Measurements from ENCODE around the gene ANKDD1A. TPM values are rescaled to one million over a fixed set of nuclear protein-coding genes. Genes with fewer than 3 reads are reported as not detected.

The ANKDD1A gene
- total RNA-seq, 2 experiments from 2014 or later = 0.87 to 1.1 TPM

- POLR2A ChIA-PET = no interaction called here
- no peak for DNase-seq
- CTCF ChIA-PET = interaction anchor here (0.5 to 0.9 kb wide), 4 partner anchors 9 to 154 kb away, joined by 3 to 5 read pairs (median 3); no protein-coding TSS in a partner anchor
- H3K27ac Mint-ChIP-seq = no peak overlapping the region
- no peaks in the 10 kb centered on the region for H3K36me3 Mint-ChIP-seq (ENCODE audit: low read depth)
- peaks cover 26% of the 10 kb centered on the region for H3K27me3 Mint-ChIP-seq
- no peaks in the 10 kb centered on the region for H3K9me3 Mint-ChIP-seq
- H3K4me3 Mint-ChIP-seq = peak overlapping the region; percentile 31
- H3K4me1 Mint-ChIP-seq = peaks cover 34% of the 10 kb centered on the region
Measured at GRCh38 chr15:64912379-64913325, 950 bp downstream of the ANKDD1A start.

DNA sequence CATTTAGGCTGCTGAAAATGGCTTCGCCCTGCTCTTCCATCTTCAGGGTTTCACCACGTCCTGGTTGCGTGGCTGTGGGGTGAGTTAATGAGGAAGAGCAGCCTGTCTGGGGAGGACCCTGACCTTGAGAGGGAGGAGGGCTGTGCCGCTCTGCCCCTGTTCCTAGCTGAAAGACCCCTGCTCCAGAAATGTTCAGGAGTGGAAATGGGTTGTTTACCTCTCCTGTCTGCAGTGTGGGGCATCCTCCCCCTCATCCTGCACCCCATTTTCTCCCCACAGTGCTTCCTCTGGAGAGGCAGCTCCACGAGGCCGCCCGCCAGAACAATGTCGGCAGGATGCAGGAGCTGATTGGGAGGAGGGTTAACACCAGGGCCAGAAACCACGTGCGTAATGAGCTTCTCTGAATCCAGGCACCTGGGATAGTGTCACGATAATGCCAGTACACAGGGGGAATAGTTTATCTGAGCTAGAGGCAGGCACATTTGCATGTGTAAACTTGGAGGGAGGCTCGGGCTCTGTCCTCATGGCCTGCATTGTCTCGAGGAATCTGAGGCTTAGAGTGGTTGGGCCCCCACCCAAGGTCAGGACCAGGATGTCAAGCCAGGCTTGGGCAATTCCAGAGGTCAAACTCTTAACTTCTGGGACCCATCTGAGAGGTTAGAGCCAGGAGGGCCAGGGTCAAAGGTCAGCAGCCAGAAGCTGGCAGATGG, 4.0 kb downstream of the ANKDD1A start:
- Mint-ChIP-seq H3K4me1 (peaks cover 34% of the 10 kb centered on the region), H3K27me3 (peaks cover 15% of the 10 kb centered on the region), H3K9me3 (no peaks in the 10 kb centered on the region), H3K4me3 (no peak overlapping the region), H3K36me3 (ENCODE audit: low read depth) (no peaks in the 10 kb centered on the region), H3K27ac (no peak overlapping the region)
- CTCF ChIA-PET = interaction anchor here (0.9 to 2.2 kb wide), 3 partner anchors 10 to 80 kb away, joined by 3 to 8 read pairs (median 5); no protein-coding TSS in a partner anchor
- POLR2A ChIA-PET = interaction anchor here (0.5 kb wide), 1 partner anchor 13 kb away, joined by 3 read pairs; no protein-coding TSS in a partner anchor
- DNase-seq = no peak

DNA sequence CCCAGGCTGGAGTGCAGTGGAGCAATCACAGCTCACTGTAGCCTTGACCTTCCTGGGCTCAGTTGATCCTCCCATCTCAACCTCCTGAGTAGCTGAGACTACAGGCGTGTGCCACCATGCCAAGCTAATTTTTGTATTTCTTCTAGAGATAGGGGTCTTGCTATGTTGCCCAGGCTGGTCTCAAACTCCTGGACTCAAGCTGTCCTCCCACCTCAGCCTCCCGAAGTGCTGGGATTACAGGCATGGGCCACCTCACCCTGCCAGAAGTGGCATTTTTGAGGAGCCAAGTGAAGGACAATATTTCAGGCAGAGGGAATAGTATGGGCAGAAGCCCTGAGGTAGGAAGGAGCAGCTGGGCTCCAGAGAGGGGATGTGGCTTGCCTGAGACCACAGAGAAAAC, 4.7 kb downstream of the ANKDD1A start:
- H3K36me3 Mint-ChIP-seq (ENCODE audit: low read depth) = no peaks in the 10 kb centered on the region
- no peak overlapping the region for H3K4me3 Mint-ChIP-seq
- no peak for DNase-seq
- H3K4me1 Mint-ChIP-seq = peaks cover 29% of the 10 kb centered on the region
- ChIA-PET CTCF (interaction anchor here (1.5 to 2.2 kb wide), 2 partner anchors 11 to 24 kb away, joined by 3 to 8 read pairs; no protein-coding TSS in a partner anchor), POLR2A (no interaction called here)
- peaks cover 8% of the 10 kb centered on the region for H3K27me3 Mint-ChIP-seq
- no peak overlapping the region for H3K27ac Mint-ChIP-seq
- no peaks in the 10 kb centered on the region for H3K9me3 Mint-ChIP-seq

DNA sequence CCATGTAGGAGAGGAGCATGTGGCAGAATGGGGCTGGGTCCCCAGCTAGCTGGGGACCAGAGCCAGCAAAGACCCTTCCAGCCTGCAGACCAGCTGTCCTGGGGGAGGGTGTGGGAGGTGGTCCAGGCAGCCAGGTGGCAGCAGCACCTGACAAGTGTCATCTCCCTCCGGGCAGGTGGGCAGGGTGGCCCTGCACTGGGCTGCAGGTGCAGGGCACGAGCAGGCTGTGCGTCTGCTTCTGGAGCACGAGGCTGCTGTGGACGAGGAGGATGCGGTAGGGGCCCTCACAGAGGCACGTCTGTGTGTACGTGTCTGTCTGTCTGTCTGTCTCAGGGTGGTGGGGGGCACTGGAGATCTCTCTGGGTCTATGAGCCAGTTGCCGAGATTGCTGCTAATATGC, 5.5 kb downstream of the ANKDD1A start:
- Mint-ChIP-seq H3K4me1 (peaks cover 25% of the 10 kb centered on the region), H3K27ac (no peak overlapping the region), H3K27me3 (peaks cover 5% of the 10 kb centered on the region), H3K4me3 (no peak overlapping the region), H3K9me3 (no peaks in the 10 kb centered on the region), H3K36me3 (ENCODE audit: low read depth) (no peaks in the 10 kb centered on the region)
- ChIA-PET CTCF (interaction anchor here (1.5 to 2.2 kb wide), 2 partner anchors 12 to 25 kb away, joined by 3 to 8 read pairs; no protein-coding TSS in a partner anchor), POLR2A (no interaction called here)
- DNase-seq = no peak

GRCh38 chr15:64919721-64920120, 8.0 kb downstream of the ANKDD1A start:
- no peak for DNase-seq
- ChIA-PET CTCF (no interaction called here), POLR2A (no interaction called here)
- H3K36me3 Mint-ChIP-seq (ENCODE audit: low read depth) = no peaks in the 10 kb centered on the region
- peaks cover 16% of the 10 kb centered on the region for H3K4me1 Mint-ChIP-seq
- no peak overlapping the region for H3K27ac Mint-ChIP-seq
- no peaks in the 10 kb centered on the region for H3K9me3 Mint-ChIP-seq
- no peaks in the 10 kb centered on the region for H3K27me3 Mint-ChIP-seq
- no peak overlapping the region for H3K4me3 Mint-ChIP-seq

DNA sequence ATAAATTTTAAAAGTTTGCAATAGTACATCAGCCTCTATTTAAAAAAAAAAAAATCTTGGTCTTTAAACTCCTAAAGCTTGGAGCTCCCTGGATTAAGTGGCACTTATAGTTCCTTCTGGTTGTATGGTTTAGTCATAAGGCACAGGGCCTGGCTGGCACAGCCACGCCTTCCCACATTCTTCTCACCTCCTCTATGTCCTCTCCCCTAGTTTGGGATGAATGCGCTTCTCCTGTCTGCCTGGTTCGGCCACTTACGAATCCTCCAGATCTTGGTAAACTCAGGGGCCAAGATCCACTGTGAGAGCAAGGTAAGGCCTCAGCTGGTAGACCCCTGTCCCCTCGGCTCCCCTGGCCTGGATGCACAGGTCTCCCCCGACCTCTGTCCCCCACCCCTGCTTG, 10.0 kb downstream of the ANKDD1A start:
- Mint-ChIP-seq H3K4me1 (peaks cover 2% of the 10 kb centered on the region), H3K27ac (no peak overlapping the region), H3K9me3 (no peaks in the 10 kb centered on the region), H3K4me3 (no peak overlapping the region), H3K27me3 (no peaks in the 10 kb centered on the region), H3K36me3 (ENCODE audit: low read depth) (no peaks in the 10 kb centered on the region)
- CTCF ChIA-PET = interaction anchor here (0.6 to 1.4 kb wide), 2 partner anchors 10 to 35 kb away, joined by 3 read pairs; partner anchors contain the start of gene ANKDD1A
- DNase-seq = no peak
- POLR2A ChIA-PET = no interaction called here

- no peak overlapping the region for H3K27ac Mint-ChIP-seq
- DNase-seq = no peak
- ChIA-PET CTCF (no interaction called here), POLR2A (interaction anchor here (0.7 kb wide), 1 partner anchor 28 kb away, joined by 4 read pairs; no protein-coding TSS in a partner anchor)
- H3K4me3 Mint-ChIP-seq = no peak overlapping the region
- H3K36me3 Mint-ChIP-seq (ENCODE audit: low read depth) = no peaks in the 10 kb centered on the region
- H3K4me1 Mint-ChIP-seq = peaks cover 10% of the 10 kb centered on the region
- H3K27me3 Mint-ChIP-seq = no peaks in the 10 kb centered on the region
- no peaks in the 10 kb centered on the region for H3K9me3 Mint-ChIP-seq
Measured at GRCh38 chr15:64923546-64923945, 11.8 kb downstream of the ANKDD1A start.

DNA sequence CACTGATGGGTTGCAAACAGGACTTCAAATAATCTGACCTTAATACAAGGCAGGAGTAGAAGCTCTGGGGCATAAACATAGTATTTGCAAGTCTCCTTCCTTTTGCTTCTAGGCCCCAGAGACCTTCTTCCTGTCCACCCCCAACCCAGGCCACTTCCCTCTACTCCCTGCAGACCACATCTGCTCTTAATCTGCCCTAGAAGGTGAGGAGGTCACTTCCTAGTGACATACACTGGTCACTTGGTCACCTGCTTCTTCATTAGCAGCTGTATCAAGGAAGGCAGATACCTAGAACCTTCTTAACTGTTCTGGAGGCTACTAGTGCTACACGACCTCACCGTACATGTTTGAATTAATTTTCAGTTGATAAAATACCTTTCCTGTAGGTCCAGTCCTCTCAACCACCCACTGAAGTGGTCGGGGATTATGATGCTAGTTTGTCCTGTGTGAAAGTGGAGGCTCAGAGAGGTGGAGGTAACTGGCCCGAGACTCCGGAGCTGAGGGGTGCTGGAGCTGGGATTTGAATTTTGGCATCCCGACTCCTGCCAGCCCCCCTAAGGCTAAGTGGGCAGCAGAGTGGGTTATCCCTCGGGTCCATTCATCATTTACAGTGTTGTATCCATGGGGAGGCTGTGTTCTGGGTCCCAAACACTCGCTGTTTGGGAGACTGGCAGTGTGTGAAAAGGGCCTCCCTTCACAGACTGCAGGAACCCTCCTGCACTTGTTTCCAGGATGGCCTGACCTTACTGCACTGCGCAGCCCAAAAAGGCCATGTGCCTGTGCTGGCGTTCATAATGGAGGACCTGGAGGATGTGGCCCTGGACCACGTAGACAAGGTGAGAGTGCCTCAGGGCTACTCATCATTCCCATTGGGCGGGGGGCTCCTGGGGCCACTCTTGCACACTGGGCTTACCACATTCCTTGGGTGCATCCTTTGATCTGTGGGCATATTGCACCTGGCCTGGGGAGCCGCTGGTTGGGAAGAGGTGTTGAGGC, 13.9 kb downstream of the ANKDD1A start:
- Mint-ChIP-seq H3K4me3 (no peak overlapping the region), H3K27ac (no peak overlapping the region), H3K27me3 (no peaks in the 10 kb centered on the region), H3K9me3 (no peaks in the 10 kb centered on the region), H3K36me3 (ENCODE audit: low read depth) (no peaks in the 10 kb centered on the region), H3K4me1 (peaks cover 18% of the 10 kb centered on the region)
- no peak for DNase-seq
- CTCF ChIA-PET = no interaction called here
- POLR2A ChIA-PET = no interaction called here

GRCh38 chr15:64926661-64927060, 15.0 kb downstream of the ANKDD1A start:
- ChIA-PET CTCF (no interaction called here), POLR2A (no interaction called here)
- no peaks in the 10 kb centered on the region for H3K9me3 Mint-ChIP-seq
- no peak for DNase-seq
- H3K27ac Mint-ChIP-seq = no peak overlapping the region
- H3K4me1 Mint-ChIP-seq = peaks cover 23% of the 10 kb centered on the region
- no peaks in the 10 kb centered on the region for H3K27me3 Mint-ChIP-seq
- H3K36me3 Mint-ChIP-seq (ENCODE audit: low read depth) = no peaks in the 10 kb centered on the region
- H3K4me3 Mint-ChIP-seq = no peak overlapping the region

GRCh38 chr15:64928626-64929220, 17.0 kb downstream of the ANKDD1A start:
- CTCF ChIA-PET = interaction anchor here (0.8 to 1.7 kb wide), 2 partner anchors 33 to 93 kb away, joined by 3 to 4 read pairs; no protein-coding TSS in a partner anchor
- Mint-ChIP-seq H3K4me1 (peaks cover 23% of the 10 kb centered on the region), H3K36me3 (ENCODE audit: low read depth) (no peaks in the 10 kb centered on the region), H3K9me3 (no peaks in the 10 kb centered on the region), H3K27me3 (no peaks in the 10 kb centered on the region), H3K27ac (peak overlapping the region; percentile 56), H3K4me3 (no peak overlapping the region)
- POLR2A ChIA-PET = no interaction called here
- no peak for DNase-seq

- POLR2A ChIA-PET = no interaction called here
- Mint-ChIP-seq H3K27me3 (no peaks in the 10 kb centered on the region), H3K4me1 (peaks cover 23% of the 10 kb centered on the region), H3K27ac (no peak overlapping the region), H3K36me3 (ENCODE audit: low read depth) (no peaks in the 10 kb centered on the region), H3K4me3 (no peak overlapping the region), H3K9me3 (no peaks in the 10 kb centered on the region)
- no peak for DNase-seq
- CTCF ChIA-PET = no interaction called here
Measured at GRCh38 chr15:64930019-64930652, 18.4 kb downstream of the ANKDD1A start.

Measured in activated CD4-positive, alpha-beta T cell treated with anti-CD3 and anti-CD28 coated beads, Interleukin-2, amount 10 ng/mL, durations not matched to agents 7 days and 5 days (primary cell).